ENCODE results near the gene BIVM.

BIVM gene

GRCh38 chr13:102788683-102789082 is 10.2 kb upstream of the BIVM start:
- no peak for DNase-seq (ENCODE audit: low read depth)

GRCh38 chr13:102792396-102792795 is 6.5 kb upstream of the BIVM start:
- DNase-seq (ENCODE audit: low read depth): no peak

- no peak for DNase-seq (ENCODE audit: low read depth)
These were observed 5.1 kb upstream of the BIVM start for GRCh38 chr13:102793611-102794355.

- no peak for DNase-seq (ENCODE audit: low read depth)
These were observed 666 bp downstream of the BIVM start for GRCh38 chr13:102799426-102800144.

GRCh38 chr13:102800145-102801041 is 1.5 kb downstream of the BIVM start:
- no peak for DNase-seq (ENCODE audit: low read depth)

- DNase-seq (ENCODE audit: low read depth): no peak
These were observed 6.8 kb downstream of the BIVM start for GRCh38 chr13:102805680-102806079.

- DNase-seq (ENCODE audit: low read depth): no peak
These were observed 8.8 kb downstream of the BIVM start for GRCh38 chr13:102807699-102808098.

GRCh38 chr13:102812611-102813287 is 13.8 kb downstream of the BIVM start:
- DNase-seq (ENCODE audit: low read depth): no peak

GRCh38 chr13:102814025-102814607 is 15.2 kb downstream of the BIVM start:
- DNase-seq (ENCODE audit: low read depth): no peak

GRCh38 chr13:102814793-102815192 is 15.9 kb downstream of the BIVM start:
- DNase-seq (ENCODE audit: low read depth): no peak

- DNase-seq (ENCODE audit: low read depth): no peak
These were observed 16.9 kb downstream of the BIVM start for GRCh38 chr13:102815788-102816187.

GRCh38 chr13:102816708-102817107 is 17.8 kb downstream of the BIVM start:
- no peak for DNase-seq (ENCODE audit: low read depth)

GRCh38 chr13:102817241-102817640 is 18.3 kb downstream of the BIVM start:
- DNase-seq (ENCODE audit: low read depth): no peak

GRCh38 chr13:102817907-102818306 is 19.0 kb downstream of the BIVM start:
- DNase-seq (ENCODE audit: low read depth): no peak

- DNase-seq (ENCODE audit: low read depth): no peak
These were observed 26.5 kb downstream of the BIVM start for GRCh38 chr13:102825400-102825799.

- no peak for DNase-seq (ENCODE audit: low read depth)
These were observed 27.2 kb downstream of the BIVM start for GRCh38 chr13:102825921-102826706.

- DNase-seq (ENCODE audit: low read depth): no peak
These were observed 31.7 kb downstream of the BIVM start for GRCh38 chr13:102830646-102831045.

GRCh38 chr13:102836471-102836870 is 37.6 kb downstream of the BIVM start:
- no peak for DNase-seq (ENCODE audit: low read depth)

- no peak for DNase-seq (ENCODE audit: low read depth)
These were observed 39.4 kb downstream of the BIVM start for GRCh38 chr13:102838273-102838672.

GRCh38 chr13:102838982-102839381 is 40.1 kb downstream of the BIVM start:
- DNase-seq (ENCODE audit: low read depth): no peak

GRCh38 chr13:102839462-102839861 is 40.5 kb downstream of the BIVM start:
- DNase-seq (ENCODE audit: low read depth): no peak
